ENCODE data around the gene SMAD9. TPM values are rescaled to one million over a fixed set of nuclear protein-coding genes. Genes with fewer than 3 reads are reported as not detected.
A peak's percentile ranks its signal among the peaks of the same experiment; 100 is the strongest.

The SMAD9 gene
- total RNA-seq, 1 donor from 2014 or later, result 13.5 TPM

- no peak overlapping the region for H3K4me3 ChIP-seq
- TF ChIP-seq CTCF (IDR thresholded peaks at IDR 0.05), result no peak
- no peak for TF ChIP-seq POLR2AphosphoS5 (IDR thresholded peaks at IDR 0.05; ENCODE audit: insufficient read depth in 1 of 2, low read depth in 1 of 2)
- TF ChIP-seq POLR2A (IDR thresholded peaks at IDR 0.05), result no peak
- no peak for DNase-seq (ENCODE audit: extremely low spot score in 2 of 2)
- H3K9me3 ChIP-seq, result no peaks in the 10 kb centered on the region
- no peaks in the 10 kb centered on the region for H3K36me3 ChIP-seq
- no peaks in the 10 kb centered on the region for H3K4me1 ChIP-seq
- intact Hi-C loops (cut with DNase I), result no loop called here
- no peak overlapping the region for H3K27ac ChIP-seq
- H3K27me3 ChIP-seq, result no peaks in the 10 kb centered on the region
These were observed 1.7 kb upstream of the SMAD9 start for GRCh38 chr13:36921631-36922301.

- intact Hi-C loops (cut with DNase I), result no loop called here
- Histone ChIP-seq H3K9me3 (no peaks in the 10 kb centered on the region), H3K4me1 (no peaks in the 10 kb centered on the region), H3K4me3 (peak overlapping the region; percentile 68 to 80), H3K27me3 (no peaks in the 10 kb centered on the region), H3K27ac (peak overlapping the region; percentile 51), H3K36me3 (no peaks in the 10 kb centered on the region)
- no peak for TF ChIP-seq POLR2AphosphoS5 (IDR thresholded peaks at IDR 0.05; ENCODE audit: insufficient read depth in 1 of 2, low read depth in 1 of 2)
- DNase-seq (ENCODE audit: extremely low spot score in 2 of 2), result no peak
These were observed 663 bp upstream of the SMAD9 start for GRCh38 chr13:36920616-36921185.

- H3K4me3 ChIP-seq, result peak overlapping the region; percentile 68 to 80
- no peak for DNase-seq (ENCODE audit: extremely low spot score in 2 of 2)
- no peaks in the 10 kb centered on the region for H3K27me3 ChIP-seq
- intact Hi-C loops (cut with DNase I), result no loop called here
- TF ChIP-seq POLR2A (IDR thresholded peaks at IDR 0.05), result no peak
- peak in 1 of 2 donors; percentile 18 for TF ChIP-seq POLR2AphosphoS5 (IDR thresholded peaks at IDR 0.05; ENCODE audit: insufficient read depth in 1 of 2, low read depth in 1 of 2)
- no peak for TF ChIP-seq CTCF (IDR thresholded peaks at IDR 0.05)
- H3K27ac ChIP-seq, result peak overlapping the region; percentile 82
- H3K9me3 ChIP-seq, result no peaks in the 10 kb centered on the region
- H3K36me3 ChIP-seq, result no peaks in the 10 kb centered on the region
- H3K4me1 ChIP-seq, result no peaks in the 10 kb centered on the region
These were observed 736 bp downstream of the SMAD9 start for GRCh38 chr13:36919171-36919832.

GRCh38 chr13:36918246-36919131, 1.5 kb downstream of the SMAD9 start:
- Histone ChIP-seq H3K36me3 (no peaks in the 10 kb centered on the region), H3K27me3 (no peaks in the 10 kb centered on the region), H3K9me3 (no peaks in the 10 kb centered on the region), H3K4me3 (peak overlapping the region; percentile 68 to 80), H3K4me1 (no peaks in the 10 kb centered on the region), H3K27ac (peak overlapping the region; percentile 82)
- DNase-seq (ENCODE audit: extremely low spot score in 2 of 2), result no peak
- intact Hi-C loops (cut with DNase I), result no loop called here
- no peak for TF ChIP-seq POLR2AphosphoS5 (IDR thresholded peaks at IDR 0.05; ENCODE audit: insufficient read depth in 1 of 2, low read depth in 1 of 2)
- no peak for TF ChIP-seq CTCF (IDR thresholded peaks at IDR 0.05)
- no peak for TF ChIP-seq POLR2A (IDR thresholded peaks at IDR 0.05)

- DNase-seq (ENCODE audit: extremely low spot score in 2 of 2), result no peak
- no peaks in the 10 kb centered on the region for H3K27me3 ChIP-seq
- H3K4me1 ChIP-seq, result no peaks in the 10 kb centered on the region
- H3K36me3 ChIP-seq, result no peaks in the 10 kb centered on the region
- no peak for TF ChIP-seq POLR2AphosphoS5 (IDR thresholded peaks at IDR 0.05; ENCODE audit: insufficient read depth in 1 of 2, low read depth in 1 of 2)
- TF ChIP-seq CTCF (IDR thresholded peaks at IDR 0.05), result no peak
- no peak for TF ChIP-seq POLR2A (IDR thresholded peaks at IDR 0.05)
- no peak overlapping the region for H3K27ac ChIP-seq
- no peak overlapping the region for H3K4me3 ChIP-seq
- intact Hi-C loops (cut with DNase I), result no loop called here
- H3K9me3 ChIP-seq, result no peaks in the 10 kb centered on the region
These were observed 2.7 kb downstream of the SMAD9 start for GRCh38 chr13:36917311-36917710.
